Measurements from ENCODE around the gene BIRC6.

DNA sequence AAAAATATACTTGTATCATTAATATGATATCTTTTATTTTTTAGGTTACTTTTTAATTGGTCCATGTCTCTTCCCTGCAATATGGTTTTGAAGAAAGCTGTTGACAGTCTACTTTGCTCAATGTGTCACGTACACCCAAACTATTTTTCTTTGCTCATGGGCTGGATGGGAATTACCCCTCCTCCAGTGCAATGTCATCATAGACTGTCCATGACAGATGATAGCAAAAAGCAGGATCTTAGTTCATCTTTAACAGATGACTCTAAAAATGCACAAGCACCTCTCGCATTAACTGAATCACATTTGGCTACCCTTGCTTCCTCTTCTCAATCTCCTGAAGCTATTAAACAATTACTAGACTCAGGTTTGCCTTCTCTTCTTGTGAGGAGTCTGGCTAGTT lies 158.1 kb downstream of the BIRC6 start:
- TF ChIP-seq CTCF (IDR thresholded peaks at IDR 0.05): no peak
- TF ChIP-seq POLR2A (IDR thresholded peaks at IDR 0.05): no peak

Measured in heart left ventricle (tissue), 13 donors.